ENCODE data around the gene RAB3D.

GRCh38 chr19:11296264-11296663 lies 43.2 kb downstream of the RAB3D start:
- TF ChIP-seq CTCF (conservative IDR thresholded peaks at IDR 0.05 in 1 of 2, IDR thresholded peaks at IDR 0.05 in 1 of 2; ENCODE audit: extremely low read depth in 1 of 2, insufficient read depth in 1 of 2, low read depth in 1 of 2, low read length in 2 of 2) (no peak), EZH2 (IDR thresholded peaks at IDR 0.05; ENCODE audit: borderline replicate concordance, low read length) (no peak)

Measured in mammary epithelial cell (primary cell).